H7 (cell line): ENCODE measurements around the gene PRR15L. TPM values are rescaled to one million over a fixed set of nuclear protein-coding genes. Genes with fewer than 3 reads are reported as not detected.
"Not testable (repeated sequence)": the region's sequence is repeated elsewhere in the genome, so short reads cannot be mapped to it uniquely, and the experiment has no call there.

Experiments
- DNase-seq: peaks from one replicate; pipeline ENCODE4 v3.0.0; 2012
- H3K27me3 ChIP-seq: 2 replicates; pipeline ENCODE4 v1.6.0; 2011; ENCODE audit warnings: mild to moderate bottlenecking, low read length; ENCODE audit not compliant: control insufficient read depth, insufficient read depth
- H3K36me3 ChIP-seq: replicated peaks from 2 replicates; pipeline ENCODE4 v1.5.1; 2011; ENCODE audit warnings: low read length; ENCODE audit not compliant: control insufficient read depth, insufficient read depth
- H3K4me3 ChIP-seq: 2 replicates; pipeline ENCODE4 v1.5.1; 2011; ENCODE audit warnings: low read depth, mild to moderate bottlenecking, control low read depth, low read length, moderate library complexity; ENCODE audit not compliant: insufficient read depth
- total RNA-seq: library from RNA; depleted of rRNA; stranded (reverse); fragments of >200 nt; shearing (Covaris generic); gene quantifications from 2 replicates; pipeline ENCODE4 v1.2.3, GENCODE V29; 2014

Gene PRR15L
- total RNA-seq, 1 experiment from 2014 or later: 0.10 TPM

GRCh38 chr17:47994724-47995123, 37.0 kb upstream of the PRR15L start:
- no peaks in the 10 kb centered on the region for H3K27me3 ChIP-seq
- no peaks in the 10 kb centered on the region for H3K36me3 ChIP-seq
- peak; percentile 52 for DNase-seq
- H3K4me3 ChIP-seq: no peak overlapping the region

DNA sequence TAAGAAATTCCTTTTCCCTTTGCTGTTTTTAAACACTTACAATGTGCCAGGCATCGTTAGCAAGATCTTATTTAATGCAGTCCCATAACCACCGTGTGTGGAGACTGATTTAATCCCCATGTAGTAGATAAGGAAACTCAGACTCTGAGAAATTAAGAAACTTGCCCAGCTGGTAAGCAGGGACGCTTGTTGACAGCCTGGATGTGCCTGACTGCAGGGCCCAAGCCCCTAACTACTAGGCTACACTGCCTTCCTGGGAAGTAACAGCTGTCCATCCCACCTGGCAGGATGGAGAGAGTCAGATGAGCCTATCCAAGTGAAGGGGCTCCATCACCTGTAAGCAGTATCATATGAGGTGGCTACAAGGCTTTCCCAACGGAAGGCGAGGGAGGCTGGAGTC, 36.3 kb upstream of the PRR15L start:
- H3K27me3 ChIP-seq: no peaks in the 10 kb centered on the region
- H3K4me3 ChIP-seq: no peak overlapping the region
- no peak for DNase-seq
- H3K36me3 ChIP-seq: no peaks in the 10 kb centered on the region

DNA sequence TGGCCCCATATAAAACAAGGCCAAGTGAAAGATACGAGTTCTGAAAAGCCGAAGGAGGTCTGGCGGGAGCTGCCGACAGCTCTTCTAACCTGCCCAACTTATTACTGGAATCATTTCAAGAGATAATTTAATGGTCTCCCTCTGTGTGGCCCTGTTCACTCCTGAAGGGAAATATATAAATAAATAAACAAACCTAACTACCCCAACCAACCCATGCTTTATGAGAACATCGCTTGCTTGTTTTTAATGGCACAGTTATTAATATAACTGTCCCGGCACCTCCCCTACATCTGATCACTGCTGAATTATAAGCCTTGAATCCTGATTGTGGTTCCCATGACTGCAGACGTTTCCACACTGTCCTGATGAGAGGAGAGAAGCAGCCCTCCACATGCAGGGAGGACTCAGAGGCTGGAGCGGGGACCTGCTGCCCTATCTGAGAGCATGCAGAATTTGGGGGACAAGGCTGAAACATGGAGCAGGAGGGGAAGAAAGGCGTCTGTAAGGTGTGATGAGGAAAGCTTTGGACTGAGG, 35.4 kb upstream of the PRR15L start:
- Histone ChIP-seq H3K4me3 (no peak overlapping the region), H3K27me3 (no peaks in the 10 kb centered on the region), H3K36me3 (no peaks in the 10 kb centered on the region)
- DNase-seq: no peak

GRCh38 chr17:47992216-47992615, 34.5 kb upstream of the PRR15L start:
- H3K27me3 ChIP-seq: no peaks in the 10 kb centered on the region
- H3K36me3 ChIP-seq: no peaks in the 10 kb centered on the region
- no peak overlapping the region for H3K4me3 ChIP-seq
- no peak for DNase-seq

- Histone ChIP-seq H3K4me3 (peak overlapping the region; percentile 3; the same call in 1 of the 2 replicates), H3K27me3 (no peaks in the 10 kb centered on the region), H3K36me3 (no peaks in the 10 kb centered on the region)
- DNase-seq: peak; percentile 89
Observed at GRCh38 chr17:47990962-47991731, 33.5 kb upstream of the PRR15L start.

- H3K27me3 ChIP-seq: no peaks in the 10 kb centered on the region
- H3K4me3 ChIP-seq: no peak overlapping the region
- no peak for DNase-seq
- H3K36me3 ChIP-seq: no peaks in the 10 kb centered on the region
Observed at GRCh38 chr17:47989700-47990099, 32.0 kb upstream of the PRR15L start.

DNA sequence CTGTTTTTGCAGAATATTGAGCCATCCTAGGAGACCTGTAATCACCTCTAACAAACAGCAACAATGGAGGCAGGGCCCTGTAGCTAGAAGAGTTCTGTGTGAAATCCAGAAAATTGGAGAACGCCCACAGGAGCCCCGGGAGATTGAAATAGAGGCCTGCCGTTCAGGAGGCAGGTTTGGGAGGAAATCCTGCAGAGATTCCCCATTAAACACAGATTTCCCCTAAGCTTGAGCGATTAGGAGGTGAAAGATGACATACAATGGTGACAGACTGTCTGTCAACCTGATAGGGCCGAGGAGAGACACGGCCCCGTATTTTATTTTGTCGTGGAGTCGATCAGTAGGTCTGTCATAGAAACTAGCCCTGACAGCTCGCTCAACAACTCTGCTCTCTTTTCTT, 31.5 kb upstream of the PRR15L start:
- no peaks in the 10 kb centered on the region for H3K27me3 ChIP-seq
- no peaks in the 10 kb centered on the region for H3K36me3 ChIP-seq
- DNase-seq: no peak

DNA sequence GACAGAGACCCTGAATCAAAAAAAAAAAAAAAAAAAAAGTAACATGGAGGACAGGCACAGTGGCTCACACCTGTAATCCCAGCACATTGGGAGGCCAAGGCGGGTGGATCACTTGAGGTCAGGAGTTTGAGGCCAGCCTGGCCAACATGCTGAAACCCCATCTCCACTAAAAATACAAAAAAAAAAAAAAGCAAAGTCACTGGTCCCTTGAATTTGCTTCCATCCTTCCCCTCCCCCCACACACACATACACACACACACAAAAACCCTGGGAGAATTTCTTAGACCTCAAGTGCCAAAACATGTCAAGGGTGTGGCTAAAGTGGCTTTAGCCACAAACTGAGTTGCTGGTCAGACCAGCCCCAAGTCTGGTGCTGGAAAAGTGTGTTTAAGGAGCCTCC, 30.8 kb upstream of the PRR15L start:
- not testable (repeated sequence) for DNase-seq, H3K27me3 ChIP-seq, H3K36me3 ChIP-seq, H3K4me3 ChIP-seq

More for the DNA sequence above, 31.5 kb upstream of the PRR15L start:
- H3K4me3 ChIP-seq: no peak overlapping the region

DNA sequence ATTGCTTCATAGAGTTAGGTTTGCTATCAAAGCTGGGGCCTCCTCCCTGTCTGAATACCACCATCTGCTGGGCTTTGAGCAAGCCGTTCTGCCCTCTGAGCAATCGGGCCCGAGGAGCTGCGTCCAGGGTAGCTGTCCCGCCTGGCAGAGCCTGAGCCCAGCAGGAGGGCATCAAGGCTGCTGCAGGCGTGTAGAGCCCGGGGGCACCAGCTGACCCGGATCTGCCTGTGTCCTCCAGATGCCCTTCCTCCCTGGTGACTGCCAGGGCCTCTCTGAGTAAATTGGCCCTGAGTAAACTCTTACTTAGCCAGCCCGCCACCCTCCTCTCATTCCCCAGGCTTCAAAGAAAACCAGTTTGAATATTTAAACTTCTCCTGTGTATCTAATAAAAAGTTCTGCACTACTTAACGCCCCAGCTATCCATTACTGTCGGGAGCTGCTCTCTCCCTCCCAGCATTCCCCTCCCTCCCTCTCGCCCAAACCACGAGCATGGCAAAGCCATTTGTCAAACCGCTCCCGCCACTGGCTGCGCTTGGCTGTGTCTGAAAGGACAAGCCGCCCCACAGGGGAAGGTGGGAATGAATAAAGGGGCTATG, 29.7 kb upstream of the PRR15L start:
- H3K36me3 ChIP-seq: peaks cover 2% of the 10 kb centered on the region; the same call in 1 of the 2 replicates
- no peak overlapping the region for H3K4me3 ChIP-seq
- peak; percentile 69 for DNase-seq
- no peaks in the 10 kb centered on the region for H3K27me3 ChIP-seq

DNA sequence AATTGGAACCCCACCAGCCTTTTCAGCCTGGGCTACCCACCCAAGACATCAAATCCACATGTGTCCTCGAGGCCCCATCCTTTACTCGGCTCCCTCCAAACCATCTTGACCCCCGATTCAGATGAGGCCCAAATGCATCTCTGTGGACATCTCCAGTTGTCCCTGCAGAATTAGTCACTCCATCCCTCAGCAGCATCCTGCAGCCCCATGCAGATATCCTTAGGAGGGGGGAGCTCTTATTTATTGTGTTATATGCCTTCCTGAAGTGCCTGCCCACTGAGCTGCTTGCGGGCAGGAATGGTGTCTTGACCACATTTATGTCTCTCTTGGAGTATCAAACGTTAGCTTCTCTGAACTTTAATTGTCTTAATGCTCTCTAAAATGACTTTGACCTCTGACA, 28.8 kb upstream of the PRR15L start:
- DNase-seq: no peak
- H3K27me3 ChIP-seq: no peaks in the 10 kb centered on the region
- no peak overlapping the region for H3K4me3 ChIP-seq
- peaks cover 2% of the 10 kb centered on the region for H3K36me3 ChIP-seq

DNA sequence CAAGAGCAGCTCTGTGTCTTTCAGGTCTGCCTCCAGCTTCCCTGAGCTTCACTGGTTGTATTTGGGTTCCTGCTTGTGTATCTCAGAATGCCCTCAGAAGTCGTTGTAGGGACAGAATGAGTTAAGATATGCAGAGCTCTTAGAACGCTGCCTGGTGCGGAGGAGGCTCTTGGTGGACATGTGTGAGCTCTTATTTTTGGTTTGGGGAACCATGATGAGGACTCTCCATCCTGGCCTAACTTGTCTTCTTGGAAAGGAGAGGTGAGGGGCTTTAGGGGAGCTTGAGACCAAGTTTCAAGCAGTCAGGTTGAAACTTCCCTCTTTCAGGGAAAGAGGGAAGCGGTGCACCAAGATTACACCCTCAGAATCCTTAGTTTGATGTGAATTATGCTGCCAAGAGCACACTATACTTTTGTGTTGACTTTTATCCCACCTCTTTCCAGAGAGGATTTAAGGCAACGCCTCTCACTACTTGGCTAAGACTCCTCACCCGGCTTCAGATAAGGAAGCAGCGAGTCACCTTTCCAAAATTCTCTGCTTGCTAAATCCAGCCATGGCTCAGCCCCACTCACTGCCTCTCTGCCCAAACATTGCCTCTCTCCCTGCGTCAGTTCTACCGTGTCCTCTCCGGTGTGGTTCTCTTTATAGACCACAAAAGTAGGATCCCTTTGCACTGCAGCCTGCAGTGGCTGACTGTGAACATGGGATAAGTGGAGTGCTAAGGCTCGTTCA, 26.0 kb upstream of the PRR15L start:
- no peak overlapping the region for H3K4me3 ChIP-seq
- peaks cover 19% of the 10 kb centered on the region for H3K36me3 ChIP-seq
- DNase-seq: no peak

DNA sequence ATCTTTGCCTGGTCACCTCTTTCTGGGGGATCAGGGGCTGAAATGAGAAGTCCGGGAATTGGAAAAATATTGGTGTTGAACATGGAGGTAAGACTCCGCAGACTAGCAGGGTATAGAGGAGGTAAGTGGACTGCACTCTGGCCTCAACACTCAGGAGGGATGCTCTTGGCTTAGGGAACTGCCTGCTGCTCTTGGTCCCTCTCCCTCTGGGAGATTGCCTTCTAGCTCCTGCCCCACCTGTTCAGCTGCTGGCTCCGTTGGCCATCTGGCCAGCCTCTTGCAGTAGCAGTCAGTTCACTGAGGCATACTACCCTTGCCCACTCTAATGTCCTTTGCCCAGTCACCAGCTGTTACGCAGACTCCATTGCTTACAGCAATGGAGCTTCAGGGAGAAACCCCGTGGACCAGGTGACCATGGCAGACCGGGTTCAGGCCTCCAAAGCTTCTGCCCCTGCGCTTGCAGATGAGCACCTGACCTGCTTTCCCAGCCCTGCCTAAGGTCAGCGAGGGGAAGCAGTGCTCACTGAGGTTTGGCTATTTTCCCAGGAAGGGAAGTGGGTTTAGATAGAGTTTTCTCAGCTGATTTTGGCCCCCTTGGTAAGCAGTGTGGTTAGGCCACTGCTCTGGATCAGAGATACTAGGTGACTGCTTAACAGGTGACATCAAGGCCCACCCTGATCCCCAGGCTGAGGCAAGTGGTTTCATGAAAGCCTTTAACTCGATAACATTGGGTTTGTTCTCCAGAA, 25.1 kb upstream of the PRR15L start:
- H3K36me3 ChIP-seq: peaks cover 20% of the 10 kb centered on the region
- H3K4me3 ChIP-seq: no peak overlapping the region
- no peak for DNase-seq
- H3K27me3 ChIP-seq: no peaks in the 10 kb centered on the region

More for the DNA sequence above, 26.0 kb upstream of the PRR15L start:
- no peaks in the 10 kb centered on the region for H3K27me3 ChIP-seq

- Histone ChIP-seq H3K4me3 (no peak overlapping the region), H3K27me3 (no peaks in the 10 kb centered on the region), H3K36me3 (peaks cover 23% of the 10 kb centered on the region)
- DNase-seq: no peak
Observed at GRCh38 chr17:47982091-47982617, 24.5 kb upstream of the PRR15L start.

- H3K27me3 ChIP-seq: no peaks in the 10 kb centered on the region
- H3K4me3 ChIP-seq: no peak overlapping the region
- H3K36me3 ChIP-seq: peaks cover 23% of the 10 kb centered on the region
- DNase-seq: no peak
Observed at GRCh38 chr17:47981462-47981861, 23.8 kb upstream of the PRR15L start.
